ENCODE results near the gene MYMK.

Gene MYMK

DNA sequence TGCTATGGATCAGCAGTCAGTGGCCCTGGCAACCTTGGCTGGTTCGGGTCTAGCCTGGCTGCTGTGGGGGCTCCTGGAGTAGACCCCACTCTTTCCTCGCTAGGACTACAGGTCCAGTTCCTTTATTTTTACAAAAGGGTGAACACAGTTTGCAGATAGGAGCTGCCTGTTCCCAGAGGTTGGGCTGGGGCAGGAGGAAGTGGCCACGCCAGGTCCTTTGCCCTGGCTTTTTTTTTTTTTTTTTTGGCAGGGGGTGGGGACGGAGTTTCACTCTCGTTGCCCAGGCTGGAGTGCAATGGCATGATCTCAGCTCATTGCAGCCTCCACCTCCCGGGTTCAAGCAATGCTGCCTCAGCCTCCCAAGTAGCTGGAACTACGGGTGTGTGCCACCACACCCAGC, 53.8 kb downstream of the MYMK start:
- DNase-seq (ENCODE audit: extremely low read depth in 1 of 2, low read depth in 1 of 2): no peak

DNA sequence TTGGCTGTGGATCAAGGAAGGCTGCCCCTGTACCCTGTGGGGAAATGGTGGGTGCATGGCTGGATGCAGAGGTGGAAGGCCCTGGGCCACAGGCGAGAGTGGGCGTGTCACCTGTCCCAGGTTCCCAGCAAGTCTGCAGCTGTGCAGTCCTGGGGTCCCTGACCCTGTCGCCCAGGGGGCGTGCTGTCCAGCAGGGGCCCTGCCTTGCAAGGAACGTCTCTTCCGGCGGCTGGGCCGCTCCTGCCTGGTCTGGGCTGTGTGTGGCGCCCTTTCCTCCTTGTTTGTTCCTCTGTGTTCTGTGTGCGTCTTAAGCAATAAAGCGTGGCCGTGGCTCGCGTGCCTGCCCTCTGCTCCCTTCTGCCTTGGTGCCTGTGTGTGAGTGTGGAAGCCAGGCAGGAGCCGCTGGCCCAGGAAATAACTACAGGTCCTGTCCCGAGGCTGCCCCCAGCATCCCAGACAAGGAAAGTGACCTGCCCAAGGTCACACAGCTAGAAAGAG, 54.3 kb downstream of the MYMK start:
- no peak for DNase-seq (ENCODE audit: extremely low read depth in 1 of 2, low read depth in 1 of 2)

DNA sequence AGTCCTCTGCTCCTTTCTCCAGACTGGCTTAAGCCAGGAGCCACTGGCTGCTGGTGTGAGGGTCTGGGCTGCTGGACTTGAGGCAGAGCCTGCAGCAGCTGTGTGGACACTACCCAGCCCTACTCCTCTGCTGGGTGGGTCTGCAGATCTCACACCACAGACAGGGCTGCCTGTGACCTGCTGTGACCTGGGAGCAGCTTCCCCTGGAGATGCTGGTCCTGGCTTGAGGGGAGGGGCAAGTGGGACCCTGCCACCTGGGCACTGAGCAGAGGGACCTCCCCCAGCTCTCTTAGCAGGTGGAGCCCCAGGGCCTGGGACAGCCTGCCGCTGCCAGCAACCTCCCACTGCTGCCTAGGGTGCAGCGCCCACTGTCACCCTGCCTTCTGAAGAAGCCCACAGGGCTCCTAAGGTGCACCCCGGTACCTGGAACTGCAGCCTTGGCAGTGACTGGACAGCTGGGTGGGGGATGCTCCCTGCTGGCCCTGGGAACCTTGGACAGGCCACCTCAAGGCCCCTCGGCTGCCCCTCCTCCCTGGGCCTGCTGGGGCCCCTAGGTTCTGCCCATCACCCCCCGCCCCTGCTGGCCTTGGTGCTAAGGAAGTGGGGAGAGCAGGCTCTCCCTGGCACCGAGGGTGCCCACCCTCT, 55.9 kb downstream of the MYMK start:
- DNase-seq (ENCODE audit: extremely low read depth in 1 of 2, low read depth in 1 of 2): no peak

DNA sequence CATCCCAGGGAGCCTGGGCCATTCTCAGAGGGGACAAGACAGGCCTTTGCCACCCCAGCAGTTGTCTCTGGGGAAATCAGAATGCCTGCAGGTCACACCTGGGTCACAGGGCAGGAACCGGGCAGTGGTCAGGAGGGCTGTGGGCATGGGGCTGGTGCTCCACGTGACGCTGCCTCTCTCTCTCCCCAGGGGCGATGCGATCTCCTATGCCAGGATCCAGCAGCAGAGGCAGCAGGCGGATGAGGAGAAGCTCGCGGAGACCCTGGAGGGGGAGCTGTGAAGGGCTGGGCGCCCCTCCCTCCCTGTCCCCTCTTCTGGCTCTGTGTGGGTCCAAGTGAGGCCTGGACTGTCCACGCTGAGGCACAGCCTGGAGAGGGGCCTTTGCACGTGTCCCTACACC, 56.4 kb downstream of the MYMK start:
- no peak for DNase-seq (ENCODE audit: extremely low read depth in 1 of 2, low read depth in 1 of 2)

DNA sequence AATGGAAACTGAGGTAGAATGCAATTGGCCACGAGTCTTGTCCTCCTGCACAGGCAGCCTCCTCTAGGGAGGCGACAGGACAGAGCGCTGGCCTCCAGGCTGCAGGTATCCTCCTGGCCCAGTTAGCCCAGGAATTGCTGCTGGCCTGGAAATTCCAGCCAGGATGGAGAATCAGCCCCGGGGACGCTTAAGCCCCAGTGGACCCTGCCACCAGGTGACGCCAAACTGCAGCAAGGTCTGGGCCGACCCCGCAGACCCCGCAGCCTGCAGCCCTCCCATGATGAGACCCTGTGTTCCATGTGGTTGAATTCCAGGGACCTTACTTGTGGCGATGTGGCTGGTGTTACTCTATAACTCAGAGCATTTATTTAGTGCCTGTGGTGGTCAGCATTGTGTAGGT, 57.7 kb downstream of the MYMK start:
- DNase-seq (ENCODE audit: extremely low read depth in 1 of 2, low read depth in 1 of 2): no peak

DNA sequence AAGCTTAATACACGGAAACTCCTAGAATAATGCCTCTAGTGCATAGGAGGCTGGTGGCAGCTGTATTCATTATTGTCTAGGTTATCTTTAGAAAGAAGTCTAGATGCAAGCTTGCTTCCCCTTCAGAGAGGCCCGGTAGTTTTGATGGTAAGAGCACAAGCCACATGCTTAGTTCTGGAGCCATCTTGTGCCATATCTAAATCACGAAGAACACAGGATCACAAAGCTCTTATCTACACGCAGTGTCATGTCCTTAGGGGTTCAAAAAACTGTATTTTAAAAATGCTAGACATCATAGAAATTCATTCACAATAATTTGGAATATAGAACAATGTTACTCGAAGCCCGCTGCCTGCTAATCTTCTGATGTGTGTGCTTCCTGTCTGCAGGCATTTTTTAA, 58.8 kb downstream of the MYMK start:
- DNase-seq (ENCODE audit: extremely low read depth in 1 of 2, low read depth in 1 of 2): no peak

DNA sequence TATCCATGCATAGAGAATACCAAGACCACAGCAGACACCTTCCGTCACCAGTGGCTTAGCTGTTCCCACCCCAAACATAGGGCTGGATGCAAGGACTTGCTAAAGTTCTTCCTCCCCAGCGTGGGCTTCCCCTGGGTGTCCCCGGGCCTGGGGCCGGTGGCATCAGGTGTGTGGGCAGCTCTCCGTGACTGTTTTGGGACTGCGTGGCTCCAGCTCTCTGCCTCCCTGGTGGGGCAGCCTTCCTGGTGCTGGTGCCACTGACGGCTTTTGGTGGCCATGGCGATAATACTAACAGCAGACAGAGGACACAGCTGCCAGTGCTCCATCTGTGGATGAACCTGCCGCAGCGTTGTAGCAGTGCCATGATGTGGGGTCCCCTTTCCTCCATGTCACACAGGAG, 60.1 kb downstream of the MYMK start:
- no peak for DNase-seq (ENCODE audit: extremely low read depth in 1 of 2, low read depth in 1 of 2)
